ENCODE results near the gene PPP1R36.

- TF ChIP-seq POLR2A (IDR thresholded peaks at IDR 0.05) (no peak), CTCF (IDR thresholded peaks at IDR 0.05) (no peak)
These were observed 19.4 kb downstream of the PPP1R36 start for GRCh38 chr14:64569138-64569631.

Measured in upper lobe of left lung (tissue), 4 donors.